Measurements from ENCODE around the gene MAST1.
A peak's percentile ranks its signal among the peaks of the same experiment; 100 is the strongest.
"Not testable (repeated sequence)": the region's sequence is repeated elsewhere in the genome, so short reads cannot be mapped to it uniquely, and the experiment has no call there.

Gene MAST1

GRCh38 chr19:12841094-12841493, 2.8 kb downstream of the MAST1 start:
- peak; percentile 83 for DNase-seq

DNA sequence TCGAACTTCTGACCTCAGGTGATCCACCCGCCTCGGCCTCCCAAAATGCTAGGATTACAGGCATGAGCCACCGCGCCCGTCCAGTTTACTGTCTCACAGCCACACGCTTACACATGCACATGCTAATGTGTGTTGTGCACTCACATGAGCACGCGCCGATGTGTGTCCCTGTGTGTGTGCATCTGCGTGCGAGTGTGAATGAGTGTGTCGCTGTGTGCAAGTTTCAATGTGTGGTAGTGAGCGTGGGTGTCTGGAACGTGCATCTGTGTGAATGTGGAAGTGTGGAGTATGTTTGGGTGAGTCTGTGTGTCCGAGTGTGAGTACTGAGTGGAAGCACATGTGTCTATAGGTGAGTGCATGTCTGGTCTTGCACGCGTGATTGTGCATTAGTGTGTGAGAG, 4.2 kb downstream of the MAST1 start:
- DNase-seq, result no peak

DNA sequence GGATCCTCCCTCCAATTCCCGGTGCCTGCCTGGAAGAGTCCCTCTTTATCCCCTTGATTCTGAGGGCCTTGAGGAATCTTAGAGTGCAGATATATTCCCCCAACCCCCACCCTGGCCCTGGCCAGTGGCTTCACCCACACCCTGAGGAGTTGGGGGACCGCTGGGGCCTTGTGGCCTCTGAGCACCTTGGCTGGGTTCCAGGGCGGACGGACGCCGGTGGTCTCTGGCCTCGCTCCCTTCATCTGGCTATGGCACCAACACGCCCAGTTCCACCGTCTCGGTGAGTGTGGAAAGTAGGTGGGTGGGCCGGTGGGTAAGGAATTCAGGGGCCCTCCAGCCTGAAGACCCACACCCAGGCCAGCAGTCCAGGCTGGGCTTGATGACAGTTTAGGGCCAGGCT, 5.0 kb downstream of the MAST1 start:
- no peak for DNase-seq

GRCh38 chr19:12843999-12844732, 5.9 kb downstream of the MAST1 start:
- DNase-seq, result no peak

DNA sequence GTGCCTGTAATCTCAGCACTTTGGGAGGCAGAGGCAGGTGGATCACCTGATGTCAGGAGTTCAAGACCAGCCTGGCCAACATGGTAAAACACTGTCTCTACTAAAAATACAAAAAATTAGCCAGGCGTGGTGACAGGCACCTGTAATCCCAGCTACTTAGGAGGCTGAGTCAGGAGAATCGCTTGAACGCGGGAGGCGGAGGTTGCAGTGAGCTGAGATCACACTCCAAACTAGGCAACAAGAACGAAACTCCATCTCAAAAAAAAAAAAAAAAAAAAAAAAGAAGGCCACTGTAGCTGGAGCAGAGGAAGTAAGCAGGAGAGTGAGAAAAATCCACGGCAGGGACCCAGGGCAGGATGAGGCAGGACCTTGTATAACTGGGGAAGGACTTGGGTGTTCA, 8.3 kb downstream of the MAST1 start:
- DNase-seq, result not testable (repeated sequence)

- DNase-seq, result no peak
Measured at GRCh38 chr19:12847159-12848139, 9.1 kb downstream of the MAST1 start.

GRCh38 chr19:12856653-12857052, 18.3 kb downstream of the MAST1 start:
- DNase-seq, result no peak

DNA sequence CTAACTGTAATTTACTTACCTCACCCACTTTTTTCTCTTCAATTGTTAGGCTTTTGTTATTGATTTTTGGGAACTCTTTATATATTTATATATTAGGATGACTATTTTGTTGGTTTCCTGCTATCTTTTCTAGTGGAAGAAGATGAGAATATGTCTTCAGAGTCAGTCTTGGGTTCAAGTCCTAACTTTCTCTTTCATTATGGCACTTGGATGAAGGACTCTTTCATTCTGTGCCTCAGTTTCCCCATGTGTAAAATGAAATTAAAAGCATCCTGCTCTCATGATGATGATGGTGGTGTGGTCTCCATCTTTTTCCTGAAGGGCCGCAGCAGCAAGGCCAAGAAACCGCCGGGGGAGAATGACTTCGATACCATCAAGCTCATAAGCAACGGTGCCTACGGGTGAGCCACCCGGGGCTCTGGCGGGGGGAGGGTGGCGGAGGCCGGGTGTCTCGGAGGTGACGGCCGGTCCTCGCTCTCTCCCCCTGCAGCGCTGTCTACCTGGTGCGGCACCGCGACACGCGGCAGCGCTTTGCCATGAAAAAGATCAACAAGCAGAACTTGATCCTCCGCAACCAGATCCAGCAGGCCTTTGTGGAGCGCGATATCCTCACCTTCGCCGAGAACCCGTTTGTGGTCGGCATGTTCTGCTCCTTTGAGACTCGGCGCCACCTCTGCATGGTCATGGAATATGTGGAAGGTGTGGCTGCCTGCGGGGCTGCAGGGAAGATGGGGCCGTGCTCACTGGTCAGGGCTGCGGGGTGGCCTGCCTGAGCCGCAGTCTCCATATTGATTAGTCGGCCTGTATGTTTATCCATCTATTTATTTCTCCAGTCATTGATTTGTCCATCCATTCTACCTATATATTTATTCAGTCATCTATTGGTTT, 20.0 kb downstream of the MAST1 start:
- no peak for DNase-seq

DNA sequence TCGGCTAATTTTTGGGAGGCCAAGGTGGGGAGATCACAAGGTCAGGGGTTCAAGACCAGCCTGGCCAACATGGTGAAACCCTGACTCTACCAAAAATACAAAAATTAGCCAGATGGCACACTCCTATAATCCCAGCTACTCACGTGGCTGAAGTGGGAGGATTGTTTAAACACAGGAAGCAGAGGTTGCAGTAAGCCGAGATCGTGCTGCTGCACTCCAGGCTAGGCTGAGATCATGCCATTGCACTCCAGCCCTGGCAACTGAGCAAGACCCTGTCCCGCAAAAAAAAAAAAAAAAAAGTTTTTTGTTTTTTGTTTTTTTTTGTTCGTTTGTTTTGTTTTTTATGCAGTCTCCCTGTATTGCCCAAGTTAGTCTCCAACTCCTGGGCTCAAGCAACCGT, 21.2 kb downstream of the MAST1 start:
- DNase-seq, result no peak

DNA sequence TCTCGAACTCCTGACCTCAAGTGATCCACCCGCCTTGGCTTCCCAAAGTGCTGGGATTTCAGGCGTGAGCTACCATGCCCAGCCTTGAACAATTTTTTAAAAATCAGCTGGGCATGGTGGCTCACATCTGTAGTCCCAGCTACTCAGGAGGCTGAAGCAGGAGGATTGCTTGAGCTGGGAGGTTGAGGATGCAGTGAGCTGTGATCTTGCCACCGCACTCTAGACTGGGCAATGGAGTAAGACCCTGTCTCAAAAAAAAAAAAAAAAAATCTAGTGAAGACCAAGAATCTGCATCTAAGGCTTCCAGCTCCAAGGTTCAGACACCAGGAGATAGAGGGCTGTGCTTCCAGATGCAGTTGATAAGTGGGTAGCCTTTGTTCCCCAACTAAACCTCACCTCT, 25.8 kb downstream of the MAST1 start:
- DNase-seq, result no peak

- no peak for DNase-seq
Measured at GRCh38 chr19:12864721-12865715, 26.7 kb downstream of the MAST1 start.

DNA sequence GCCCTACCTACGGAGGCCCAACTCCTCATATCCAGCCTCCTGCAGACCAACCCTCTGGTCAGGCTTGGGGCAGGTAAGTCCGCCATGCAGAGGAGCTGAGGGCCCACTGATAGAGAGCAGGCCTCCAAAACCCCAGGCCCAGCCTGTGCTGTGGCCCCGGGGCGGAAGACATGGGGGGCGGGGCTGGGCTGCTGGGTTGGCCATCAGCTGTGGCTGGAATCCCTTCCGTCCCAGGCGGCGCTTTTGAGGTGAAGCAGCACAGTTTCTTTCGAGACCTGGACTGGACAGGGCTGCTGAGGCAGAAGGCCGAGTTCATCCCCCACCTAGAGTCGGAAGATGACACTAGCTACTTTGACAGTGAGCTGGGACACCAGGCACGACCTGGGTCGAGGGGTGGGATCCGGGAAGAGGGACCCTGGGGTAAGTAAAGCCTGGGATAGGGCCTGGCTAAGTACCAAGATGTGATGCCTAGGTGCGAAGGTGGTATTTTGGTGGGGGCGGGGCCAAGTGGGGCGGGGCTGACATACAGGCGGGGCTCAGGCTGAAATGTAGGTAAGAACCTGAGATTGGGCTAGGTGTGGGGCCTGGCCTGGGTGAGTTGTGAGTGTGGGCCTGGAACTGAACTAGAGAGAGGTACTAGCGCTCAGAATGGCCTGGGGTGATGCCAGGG, 27.6 kb downstream of the MAST1 start:
- DNase-seq, result no peak

- no peak for DNase-seq
Measured at GRCh38 chr19:12866416-12867119, 28.3 kb downstream of the MAST1 start.

DNA sequence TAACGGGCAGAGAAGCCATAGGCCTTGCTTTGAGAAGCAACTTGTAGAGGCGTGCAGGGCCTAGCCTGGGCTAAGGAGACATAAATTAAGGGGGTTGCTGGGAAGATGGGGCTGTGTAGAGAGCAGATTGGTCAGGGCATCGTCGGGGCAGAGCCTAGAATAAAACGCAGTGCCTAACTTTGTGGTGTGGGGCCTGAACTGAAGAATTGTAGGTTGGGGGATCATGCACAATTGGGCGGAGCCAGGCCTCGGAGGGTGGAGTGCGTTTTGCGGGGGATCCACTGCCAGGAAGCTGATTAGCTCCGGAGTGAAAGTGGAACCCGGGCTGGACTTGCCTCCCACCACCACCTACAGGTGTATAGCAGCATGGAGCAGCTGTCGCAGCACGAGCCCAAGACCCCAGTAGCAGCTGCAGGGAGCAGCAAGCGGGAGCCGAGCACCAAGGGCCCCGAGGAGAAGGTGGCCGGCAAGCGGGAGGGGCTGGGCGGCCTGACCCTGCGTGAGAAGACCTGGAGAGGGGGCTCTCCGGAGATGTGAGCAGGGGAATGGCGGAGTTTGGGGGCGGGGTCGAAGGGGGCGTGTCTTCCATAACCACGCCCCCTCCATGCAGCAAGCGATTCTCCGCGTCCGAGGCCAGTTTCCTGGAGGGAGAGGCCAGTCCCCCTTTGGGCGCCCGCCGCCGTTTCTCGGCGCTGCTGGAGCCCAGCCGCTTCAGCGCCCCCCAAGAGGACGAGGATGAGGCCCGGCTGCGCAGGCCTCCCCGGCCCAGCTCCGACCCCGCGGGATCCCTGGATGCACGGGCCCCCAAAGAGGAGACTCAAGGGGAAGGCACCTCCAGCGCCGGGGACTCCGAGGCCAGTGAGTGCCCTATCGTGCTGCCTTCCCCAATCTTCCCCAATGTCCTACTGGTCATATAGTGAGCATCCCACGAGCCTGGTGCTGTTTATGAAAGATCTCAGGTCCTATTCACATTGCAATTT, 29.1 kb downstream of the MAST1 start:
- DNase-seq, result no peak

DNA sequence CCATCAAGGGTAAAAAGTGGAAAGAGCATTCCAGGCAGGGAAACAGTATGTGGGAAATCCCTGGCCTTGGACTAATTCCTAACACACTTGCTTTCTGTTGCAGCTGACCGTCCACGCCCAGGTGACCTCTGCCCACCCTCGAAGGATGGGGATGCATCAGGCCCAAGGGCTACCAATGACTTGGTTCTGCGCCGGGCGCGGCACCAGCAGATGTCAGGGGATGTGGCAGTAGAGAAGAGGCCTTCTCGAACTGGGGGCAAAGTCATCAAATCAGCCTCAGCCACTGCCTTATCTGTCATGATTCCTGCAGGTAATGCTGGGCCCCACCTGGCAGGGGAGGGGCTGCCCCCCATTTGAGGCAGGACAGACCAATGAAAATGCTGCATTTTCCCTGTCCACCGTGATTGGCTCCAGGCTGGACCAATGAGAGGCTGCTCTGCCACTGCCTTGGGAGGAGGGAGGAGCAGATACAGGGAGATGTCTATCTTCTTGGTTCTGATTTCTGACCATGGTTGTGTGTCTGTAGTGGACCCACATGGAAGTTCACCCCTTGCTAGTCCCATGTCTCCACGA, 30.3 kb downstream of the MAST1 start:
- DNase-seq, result no peak

DNA sequence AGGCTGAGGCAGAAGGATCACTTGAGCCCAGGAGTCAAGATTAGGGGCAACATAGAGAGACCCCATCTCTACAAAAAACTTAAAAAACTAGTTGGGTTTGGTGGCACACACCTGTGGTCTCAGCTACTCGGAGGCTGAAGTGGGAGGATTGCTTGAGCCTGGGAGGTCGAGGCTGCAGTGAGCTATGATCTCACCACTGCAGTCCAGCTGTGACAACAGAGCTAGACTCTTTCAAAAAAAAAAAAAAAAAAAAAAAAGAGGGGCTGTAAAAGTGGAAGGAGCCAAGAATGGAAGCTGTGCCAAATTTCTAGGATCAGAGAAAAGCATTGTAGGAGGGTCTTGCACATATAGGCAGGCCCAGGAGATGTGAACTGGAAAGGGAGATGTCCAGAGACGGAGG, 33.4 kb downstream of the MAST1 start:
- no peak for DNase-seq

DNA sequence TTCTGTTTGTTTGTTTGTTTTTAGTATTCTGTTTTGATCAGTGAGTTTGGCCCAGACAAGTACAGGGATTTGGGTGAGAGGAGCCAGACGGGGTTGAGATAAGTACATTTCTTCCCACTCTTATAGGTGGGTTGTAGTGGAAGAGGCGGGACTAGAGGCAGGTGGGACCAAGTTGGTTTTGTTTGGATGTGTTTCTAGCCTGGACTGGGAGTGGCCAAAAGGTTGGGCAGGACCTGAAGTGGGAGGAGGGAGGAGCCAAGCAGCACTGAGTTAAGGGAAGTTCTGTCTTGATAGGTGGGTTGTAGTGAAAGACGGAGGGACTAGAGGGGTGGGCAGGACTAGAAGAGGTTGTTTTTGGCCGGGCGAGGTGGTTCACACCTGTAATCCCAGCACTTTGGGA, 33.9 kb downstream of the MAST1 start:
- no peak for DNase-seq

GRCh38 chr19:12872941-12873890, 34.9 kb downstream of the MAST1 start:
- DNase-seq, result no peak
